MCF 10A (cell line): ENCODE measurements around the gene GLYATL3. TPM values are rescaled to one million over a fixed set of nuclear protein-coding genes. Genes with fewer than 3 reads are reported as not detected.

Source experiments
- BruUV-seq: library from RNA; stranded (reverse); fragments of 400-500 nt; replicated peaks from 2 replicates; lab custom pipeline; 2021; lab: Mats Ljungman, UMichigan
- CTCF ChIA-PET: fragments of 300-600 bp; sonication (Branson Sonifier 250); formaldehyde crosslinking; extraction: SDS; loops from one replicate; lab custom pipeline; 2021; ENCODE audit warnings: antibody characterized with exemption, inconsistent platforms; lab: Yijun Ruan, JAX
- POLR2A ChIA-PET: fragments of 300-600, 350-650 bp; sonication (Branson Sonifier 250); formaldehyde crosslinking; extraction: SDS; loops from one replicate; lab custom pipeline; 2020; ENCODE audit warnings: antibody characterized with exemption, inconsistent platforms; lab: Yijun Ruan, JAX
- DNase-seq: peaks from one replicate; pipeline ENCODE4 v3.0.0-alpha.2; 2018; ENCODE audit not compliant: unreplicated experiment
- H3K27ac Mint-ChIP-seq: one replicate; pipeline ENCODE4 v1.8.0; 2022; ENCODE audit warnings: mild to moderate bottlenecking, low read depth, mixed read lengths; ENCODE audit not compliant: unreplicated experiment
- H3K27me3 Mint-ChIP-seq: one replicate; pipeline ENCODE4 v1.8.0; 2022; ENCODE audit warnings: mixed read lengths; ENCODE audit not compliant: insufficient read depth, unreplicated experiment
- H3K36me3 Mint-ChIP-seq: one replicate; pipeline ENCODE4 v1.8.0; 2022; ENCODE audit warnings: mild to moderate bottlenecking, moderate library complexity, mixed read lengths; ENCODE audit not compliant: insufficient read depth, unreplicated experiment
- H3K4me1 Mint-ChIP-seq: one replicate; pipeline ENCODE4 v1.8.0; 2022; ENCODE audit warnings: mixed read lengths; ENCODE audit not compliant: insufficient read depth, unreplicated experiment
- H3K4me3 Mint-ChIP-seq: one replicate; pipeline ENCODE4 v1.8.0; 2022; ENCODE audit warnings: mild to moderate bottlenecking, moderate library complexity, mixed read lengths; ENCODE audit not compliant: unreplicated experiment
- H3K9me3 Mint-ChIP-seq: one replicate; pipeline ENCODE4 v1.8.0; 2022; ENCODE audit warnings: mixed read lengths; ENCODE audit not compliant: unreplicated experiment
- intact Hi-C: fragments of 100-400 bp; cut with micrococcal nuclease; formaldehyde crosslinking; loops from 2 replicates; pipeline ENCODE4 v1.14.1; 2022
- total RNA-seq: library from RNA; stranded (reverse); gene quantifications from 2 replicates; pipeline ENCODE4 v1.2.3, GENCODE V29; 2022
- TF ChIP-seq, protein P1 (sequence below): fragments of 200-600 bp; IDR thresholded peaks from one replicate; pipeline ENCODE4 v1.8.0; 2022; ENCODE audit warnings: antibody characterized with exemption, mild to moderate bottlenecking; ENCODE audit not compliant: unreplicated experiment

The GLYATL3 gene
- total RNA-seq, 1 experiment from 2014 or later = not detected

DNA sequence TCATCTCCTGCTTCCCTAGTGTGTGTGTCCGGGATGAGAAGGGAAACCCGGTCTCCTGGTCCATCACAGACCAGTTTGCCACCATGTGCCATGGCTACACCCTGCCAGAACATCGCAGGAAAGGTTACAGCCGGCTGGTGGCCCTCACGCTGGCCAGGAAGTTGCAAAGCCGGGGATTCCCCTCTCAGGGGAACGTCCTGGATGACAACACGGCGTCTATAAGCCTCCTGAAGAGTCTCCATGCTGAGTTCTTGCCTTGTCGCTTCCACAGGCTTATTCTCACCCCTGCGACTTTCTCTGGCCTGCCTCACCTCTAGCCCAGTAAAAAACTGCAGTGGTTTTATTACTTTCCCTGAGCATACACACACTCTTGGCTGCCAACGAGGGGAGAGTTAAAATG is 26.9 kb downstream of the GLYATL3 start:
- intact Hi-C loops = no loop called here
- POLR2A ChIA-PET = no interaction called here
- no peaks in the 10 kb centered on the region for H3K36me3 Mint-ChIP-seq

DNA sequence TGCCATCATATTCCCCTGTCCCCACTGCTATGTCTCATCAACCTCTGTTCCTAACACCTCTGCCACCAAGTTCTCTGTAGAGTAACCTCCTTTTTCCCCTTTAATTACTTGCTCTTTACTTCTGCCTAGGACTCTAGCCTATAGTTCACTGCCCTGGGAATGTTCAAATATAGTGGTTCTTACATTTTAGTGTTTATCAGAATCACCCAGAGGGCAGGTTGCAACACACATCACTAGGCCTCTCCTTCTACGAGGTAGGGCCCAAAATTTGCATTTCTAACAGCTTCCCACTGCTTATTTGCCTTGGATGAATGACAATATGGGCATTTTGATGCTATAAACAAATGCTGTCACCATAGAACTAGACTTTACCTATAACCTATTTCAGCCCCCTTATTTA is 27.6 kb downstream of the GLYATL3 start:
- CTCF ChIA-PET = interaction anchor here (0.6 to 1.5 kb wide), 4 partner anchors 44 to 440 kb away, joined by 3 to 5 read pairs (median 4); no protein-coding TSS in a partner anchor
- no peak overlapping the region for H3K27ac Mint-ChIP-seq

More for the DNA sequence above, 26.9 kb downstream of the GLYATL3 start:
- H3K9me3 Mint-ChIP-seq = no peaks in the 10 kb centered on the region
- CTCF ChIA-PET = interaction anchor here (1.0 to 1.5 kb wide), 2 partner anchors 52 to 96 kb away, joined by 4 to 5 read pairs; no protein-coding TSS in a partner anchor
- no peak for DNase-seq
- no peak overlapping the region for H3K4me3 Mint-ChIP-seq
- TF ChIP-seq, protein P1, sequence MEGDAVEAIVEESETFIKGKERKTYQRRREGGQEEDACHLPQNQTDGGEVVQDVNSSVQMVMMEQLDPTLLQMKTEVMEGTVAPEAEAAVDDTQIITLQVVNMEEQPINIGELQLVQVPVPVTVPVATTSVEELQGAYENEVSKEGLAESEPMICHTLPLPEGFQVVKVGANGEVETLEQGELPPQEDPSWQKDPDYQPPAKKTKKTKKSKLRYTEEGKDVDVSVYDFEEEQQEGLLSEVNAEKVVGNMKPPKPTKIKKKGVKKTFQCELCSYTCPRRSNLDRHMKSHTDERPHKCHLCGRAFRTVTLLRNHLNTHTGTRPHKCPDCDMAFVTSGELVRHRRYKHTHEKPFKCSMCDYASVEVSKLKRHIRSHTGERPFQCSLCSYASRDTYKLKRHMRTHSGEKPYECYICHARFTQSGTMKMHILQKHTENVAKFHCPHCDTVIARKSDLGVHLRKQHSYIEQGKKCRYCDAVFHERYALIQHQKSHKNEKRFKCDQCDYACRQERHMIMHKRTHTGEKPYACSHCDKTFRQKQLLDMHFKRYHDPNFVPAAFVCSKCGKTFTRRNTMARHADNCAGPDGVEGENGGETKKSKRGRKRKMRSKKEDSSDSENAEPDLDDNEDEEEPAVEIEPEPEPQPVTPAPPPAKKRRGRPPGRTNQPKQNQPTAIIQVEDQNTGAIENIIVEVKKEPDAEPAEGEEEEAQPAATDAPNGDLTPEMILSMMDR = no peak
- no peak overlapping the region for H3K27ac Mint-ChIP-seq
- no peaks in the 10 kb centered on the region for H3K4me1 Mint-ChIP-seq
- H3K27me3 Mint-ChIP-seq = no peaks in the 10 kb centered on the region
- no TSS peak for BruUV-seq

DNA sequence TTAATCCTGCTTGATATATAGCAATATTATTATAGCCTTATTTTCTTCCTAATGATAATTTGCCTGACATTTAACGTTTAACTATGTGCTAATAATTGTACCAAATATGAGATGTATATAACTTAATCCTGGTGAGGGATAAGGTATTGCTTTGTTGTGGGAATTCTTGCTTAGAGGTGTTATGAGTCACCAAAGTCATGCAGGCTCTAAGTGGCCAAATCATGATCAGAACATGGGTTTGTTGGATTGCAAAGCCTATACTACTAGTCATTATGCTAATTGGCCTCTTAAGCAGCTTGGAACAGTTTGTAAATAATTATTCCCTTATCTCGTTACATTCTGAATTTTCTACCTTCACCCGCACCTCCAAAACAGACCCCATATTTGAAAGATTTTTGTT is 28.8 kb downstream of the GLYATL3 start:
- CTCF ChIA-PET = interaction anchor here (0.6 to 6.6 kb wide), 4 partner anchors 42 to 302 kb away, joined by 3 to 182 read pairs (median 4); no protein-coding TSS in a partner anchor
- TF ChIP-seq, protein P1 = no peak
- DNase-seq = no peak
- POLR2A ChIA-PET = interaction anchor here (1.0 kb wide), 1 partner anchor 31 kb away, joined by 3 read pairs; no protein-coding TSS in a partner anchor
- no peak overlapping the region for H3K4me3 Mint-ChIP-seq
- peaks cover 6% of the 10 kb centered on the region for H3K4me1 Mint-ChIP-seq
- intact Hi-C loops = no loop called here
- no TSS peak for BruUV-seq
- H3K36me3 Mint-ChIP-seq = peaks cover 6% of the 10 kb centered on the region
- no peaks in the 10 kb centered on the region for H3K27me3 Mint-ChIP-seq
- H3K27ac Mint-ChIP-seq = no peak overlapping the region
- no peaks in the 10 kb centered on the region for H3K9me3 Mint-ChIP-seq

More for the DNA sequence above, 27.6 kb downstream of the GLYATL3 start:
- DNase-seq = no peak
- no peak overlapping the region for H3K4me3 Mint-ChIP-seq
- H3K36me3 Mint-ChIP-seq = peaks cover 2% of the 10 kb centered on the region
- H3K27me3 Mint-ChIP-seq = no peaks in the 10 kb centered on the region
- peaks cover 6% of the 10 kb centered on the region for H3K4me1 Mint-ChIP-seq
- TF ChIP-seq, protein P1 = no peak
- H3K9me3 Mint-ChIP-seq = no peaks in the 10 kb centered on the region
- POLR2A ChIA-PET = no interaction called here
- no TSS peak for BruUV-seq
- intact Hi-C loops = no loop called here

DNA sequence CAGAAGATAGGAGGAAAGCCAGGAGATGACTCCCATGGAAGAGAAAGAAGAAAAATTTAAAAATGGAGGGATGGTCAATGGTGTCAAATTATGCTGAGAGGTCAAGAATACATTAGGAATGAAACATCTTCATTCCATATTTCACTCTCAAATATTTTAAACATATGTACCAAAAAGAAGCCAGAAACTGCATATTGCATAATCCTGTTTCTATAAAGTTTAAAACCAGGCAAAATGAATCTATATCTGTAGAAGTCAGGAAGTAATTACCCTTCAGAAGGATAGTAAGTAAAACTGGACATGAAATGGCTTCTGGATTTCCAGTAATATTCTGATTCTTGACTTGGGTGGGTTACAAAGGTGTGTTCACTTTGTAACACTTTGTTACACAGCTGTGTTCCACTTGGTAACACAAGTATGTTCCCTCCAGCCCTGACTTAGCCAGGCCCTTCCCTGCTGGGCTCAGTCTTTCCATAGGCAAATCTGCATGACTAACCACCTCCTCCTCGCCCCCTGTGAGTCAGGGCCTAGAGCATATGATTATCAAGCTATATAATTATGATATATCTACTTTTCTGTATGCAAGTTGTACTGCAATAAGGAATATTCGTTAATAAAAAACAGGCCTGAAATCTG is 30.5 kb downstream of the GLYATL3 start:
- TF ChIP-seq, protein P1 = no peak

More for the DNA sequence above, 30.5 kb downstream of the GLYATL3 start:
- Mint-ChIP-seq H3K9me3 (no peaks in the 10 kb centered on the region), H3K4me1 (peaks cover 6% of the 10 kb centered on the region), H3K4me3 (no peak overlapping the region), H3K36me3 (peaks cover 6% of the 10 kb centered on the region), H3K27ac (no peak overlapping the region), H3K27me3 (no peaks in the 10 kb centered on the region)
- ChIA-PET CTCF (interaction anchor here (0.5 to 6.6 kb wide), 10 partner anchors 20 to 1439 kb away, joined by 3 to 182 read pairs (median 10); partner anchors contain the start of gene C6orf141), POLR2A (no interaction called here)
- DNase-seq = no peak
- intact Hi-C loops = no loop called here
- no TSS peak for BruUV-seq
